Measurements from ENCODE around the gene PSME3.
"Not testable (repeated sequence)": the region's sequence is repeated elsewhere in the genome, so short reads cannot be mapped to it uniquely, and the experiment has no call there.

Gene PSME3

DNA sequence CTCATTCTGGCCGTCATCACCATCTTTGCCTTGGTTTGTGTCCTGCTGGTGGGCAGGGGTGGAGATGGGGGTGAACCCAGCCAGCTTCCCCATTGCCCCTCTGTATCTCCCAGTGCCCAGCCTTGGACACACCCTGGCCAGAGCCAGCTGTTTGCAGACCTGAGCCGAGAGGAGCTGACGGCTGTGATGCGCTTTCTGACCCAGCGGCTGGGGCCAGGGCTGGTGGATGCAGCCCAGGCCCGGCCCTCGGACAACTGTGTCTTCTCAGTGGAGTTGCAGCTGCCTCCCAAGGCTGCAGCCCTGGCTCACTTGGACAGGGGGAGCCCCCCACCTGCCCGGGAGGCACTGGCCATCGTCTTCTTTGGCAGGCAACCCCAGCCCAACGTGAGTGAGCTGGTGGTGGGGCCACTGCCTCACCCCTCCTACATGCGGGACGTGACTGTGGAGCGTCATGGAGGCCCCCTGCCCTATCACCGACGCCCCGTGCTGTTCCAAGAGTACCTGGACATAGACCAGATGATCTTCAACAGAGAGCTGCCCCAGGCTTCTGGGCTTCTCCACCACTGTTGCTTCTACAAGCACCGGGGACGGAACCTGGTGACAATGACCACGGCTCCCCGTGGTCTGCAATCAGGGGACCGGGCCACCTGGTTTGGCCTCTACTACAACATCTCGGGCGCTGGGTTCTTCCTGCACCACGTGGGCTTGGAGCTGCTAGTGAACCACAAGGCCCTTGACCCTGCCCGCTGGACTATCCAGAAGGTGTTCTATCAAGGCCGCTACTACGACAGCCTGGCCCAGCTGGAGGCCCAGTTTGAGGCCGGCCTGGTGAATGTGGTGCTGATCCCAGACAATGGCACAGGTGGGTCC is 18.4 kb downstream of the PSME3 start:
- H3K4me3 Mint-ChIP-seq; H3K36me3 Mint-ChIP-seq (ENCODE audit: low read depth); H3K4me1 Mint-ChIP-seq (ENCODE audit: low read depth); H3K9me3 Mint-ChIP-seq; H3K27ac Mint-ChIP-seq; H3K27me3 Mint-ChIP-seq (ENCODE audit: low read depth): not testable (repeated sequence)

DNA sequence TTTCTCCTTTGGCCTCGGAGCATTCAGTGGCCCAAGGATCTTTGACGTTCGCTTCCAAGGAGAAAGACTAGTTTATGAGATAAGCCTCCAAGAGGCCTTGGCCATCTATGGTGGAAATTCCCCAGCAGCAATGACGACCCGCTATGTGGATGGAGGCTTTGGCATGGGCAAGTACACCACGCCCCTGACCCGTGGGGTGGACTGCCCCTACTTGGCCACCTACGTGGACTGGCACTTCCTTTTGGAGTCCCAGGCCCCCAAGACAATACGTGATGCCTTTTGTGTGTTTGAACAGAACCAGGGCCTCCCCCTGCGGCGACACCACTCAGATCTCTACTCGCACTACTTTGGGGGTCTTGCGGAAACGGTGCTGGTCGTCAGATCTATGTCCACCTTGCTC is 19.2 kb downstream of the PSME3 start:
- Mint-ChIP-seq H3K4me3 (no peak overlapping the region), H3K36me3 (ENCODE audit: low read depth) (no peaks in the 10 kb centered on the region), H3K27ac (no peak overlapping the region), H3K9me3 (no peaks in the 10 kb centered on the region), H3K27me3 (ENCODE audit: low read depth) (no peaks in the 10 kb centered on the region), H3K4me1 (ENCODE audit: low read depth) (no peaks in the 10 kb centered on the region)

DNA sequence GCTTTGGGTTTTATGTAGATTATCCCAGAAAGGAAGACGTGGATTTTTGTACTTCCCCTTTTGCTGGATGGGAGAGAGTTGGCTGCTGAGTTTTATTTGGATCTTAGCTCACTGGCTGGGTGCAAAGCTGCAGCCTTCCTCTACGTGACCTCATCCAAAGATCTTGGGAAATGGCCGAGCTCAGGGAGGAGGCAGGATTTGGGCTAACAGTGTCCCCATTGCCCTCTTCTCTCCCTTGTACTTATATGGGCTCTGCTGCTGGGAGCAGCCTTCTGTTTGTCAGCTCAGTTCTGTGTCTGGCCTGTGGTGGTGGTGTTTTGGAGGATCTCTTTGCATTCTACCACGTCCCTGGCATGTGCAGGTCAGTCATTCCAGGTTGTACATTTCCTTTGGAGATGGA is 19.8 kb downstream of the PSME3 start:
- Mint-ChIP-seq H3K27ac (peak overlapping the region; percentile 32), H3K9me3 (no peaks in the 10 kb centered on the region), H3K27me3 (ENCODE audit: low read depth) (no peaks in the 10 kb centered on the region), H3K36me3 (ENCODE audit: low read depth) (no peaks in the 10 kb centered on the region), H3K4me3 (no peak overlapping the region), H3K4me1 (ENCODE audit: low read depth) (no peaks in the 10 kb centered on the region)

DNA sequence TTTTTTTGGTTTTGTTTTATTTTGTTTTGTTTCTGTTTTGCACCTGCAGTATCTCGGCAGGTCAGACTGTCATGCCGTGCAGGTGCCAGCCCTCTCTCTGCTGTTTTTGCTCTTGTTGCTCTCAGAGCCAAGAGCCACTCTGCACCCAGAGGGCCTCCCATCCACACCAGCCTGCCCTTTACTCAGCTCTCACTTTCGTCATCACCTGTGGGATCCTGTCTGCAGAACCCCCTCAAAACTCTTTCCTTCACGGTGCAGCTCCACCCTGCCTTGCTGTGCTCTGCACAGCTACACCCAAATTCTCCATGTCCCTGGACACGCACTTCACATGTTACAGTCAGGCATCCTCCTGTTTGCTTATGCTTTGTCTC is 20.4 kb downstream of the PSME3 start:
- Mint-ChIP-seq H3K36me3 (ENCODE audit: low read depth) (no peaks in the 10 kb centered on the region), H3K4me1 (ENCODE audit: low read depth) (no peaks in the 10 kb centered on the region), H3K27ac (no peak overlapping the region), H3K4me3 (no peak overlapping the region), H3K27me3 (ENCODE audit: low read depth) (no peaks in the 10 kb centered on the region), H3K9me3 (no peaks in the 10 kb centered on the region)

DNA sequence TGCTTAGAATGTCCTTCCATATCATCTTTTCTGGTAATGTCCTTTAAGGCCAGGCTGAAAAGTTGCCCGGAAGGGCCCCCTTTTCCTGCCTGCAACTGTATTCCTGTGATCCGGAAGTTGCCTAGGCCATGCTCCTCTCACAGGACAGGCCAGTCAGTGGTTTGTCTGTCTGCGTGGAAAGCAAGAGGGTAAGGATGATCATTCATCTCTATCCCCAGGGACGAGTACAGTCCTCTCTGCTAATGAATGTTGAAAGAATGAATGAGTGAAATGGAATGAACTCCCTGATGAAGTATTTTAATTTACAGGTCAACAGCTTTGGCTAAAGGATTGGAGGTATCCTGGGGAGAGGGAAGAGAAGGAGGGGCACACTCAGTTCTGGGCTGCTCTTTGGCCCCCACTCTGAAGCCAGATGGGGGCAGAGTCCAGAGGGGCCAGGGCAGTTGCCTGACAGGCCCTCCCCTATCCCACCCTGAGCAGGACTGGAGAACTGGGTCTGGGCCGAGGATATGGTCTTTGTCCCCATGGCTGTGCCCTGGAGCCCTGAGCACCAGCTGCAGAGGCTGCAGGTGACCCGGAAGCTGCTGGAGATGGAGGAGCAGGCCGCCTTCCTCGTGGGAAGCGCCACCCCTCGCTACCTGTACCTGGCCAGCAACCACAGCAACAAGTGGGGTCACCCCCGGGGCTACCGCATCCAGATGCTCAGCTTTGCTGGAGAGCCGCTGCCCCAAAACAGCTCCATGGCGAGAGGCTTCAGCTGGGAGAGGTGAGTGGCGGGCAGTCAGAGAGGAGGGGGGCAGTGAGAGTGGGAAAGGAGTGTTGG is 21.0 kb downstream of the PSME3 start:
- Mint-ChIP-seq H3K27ac (no peak overlapping the region), H3K4me1 (ENCODE audit: low read depth) (no peaks in the 10 kb centered on the region), H3K27me3 (ENCODE audit: low read depth) (no peaks in the 10 kb centered on the region), H3K9me3 (no peaks in the 10 kb centered on the region), H3K4me3 (no peak overlapping the region), H3K36me3 (ENCODE audit: low read depth) (no peaks in the 10 kb centered on the region)

DNA sequence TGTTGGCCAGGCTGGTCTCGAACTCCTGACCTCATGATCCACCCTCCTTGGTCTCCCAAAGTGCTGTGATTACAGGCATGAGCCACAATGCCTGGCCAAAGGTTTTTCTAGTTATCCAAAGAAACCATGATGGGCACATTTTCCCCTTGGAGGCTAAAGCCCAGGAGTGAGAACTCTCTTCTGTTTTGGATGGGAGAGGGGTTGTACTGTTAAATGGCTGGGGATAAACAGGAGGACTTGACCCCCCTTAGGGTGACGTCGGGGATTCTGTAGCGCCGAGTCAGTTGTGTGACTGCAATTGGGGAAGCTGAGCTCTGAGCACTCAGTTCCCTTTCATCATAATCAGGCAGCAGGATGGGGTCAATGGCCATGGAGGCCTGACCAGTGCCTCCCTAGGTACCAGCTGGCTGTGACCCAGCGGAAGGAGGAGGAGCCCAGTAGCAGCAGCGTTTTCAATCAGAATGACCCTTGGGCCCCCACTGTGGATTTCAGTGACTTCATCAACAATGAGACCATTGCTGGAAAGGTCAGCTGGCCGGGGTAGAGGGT is 21.9 kb downstream of the PSME3 start:
- no peaks in the 10 kb centered on the region for H3K27me3 Mint-ChIP-seq (ENCODE audit: low read depth)
- H3K9me3 Mint-ChIP-seq, result no peaks in the 10 kb centered on the region
- H3K27ac Mint-ChIP-seq, result no peak overlapping the region
- no peaks in the 10 kb centered on the region for H3K4me1 Mint-ChIP-seq (ENCODE audit: low read depth)
- no peaks in the 10 kb centered on the region for H3K36me3 Mint-ChIP-seq (ENCODE audit: low read depth)
- H3K4me3 Mint-ChIP-seq, result no peak overlapping the region

DNA sequence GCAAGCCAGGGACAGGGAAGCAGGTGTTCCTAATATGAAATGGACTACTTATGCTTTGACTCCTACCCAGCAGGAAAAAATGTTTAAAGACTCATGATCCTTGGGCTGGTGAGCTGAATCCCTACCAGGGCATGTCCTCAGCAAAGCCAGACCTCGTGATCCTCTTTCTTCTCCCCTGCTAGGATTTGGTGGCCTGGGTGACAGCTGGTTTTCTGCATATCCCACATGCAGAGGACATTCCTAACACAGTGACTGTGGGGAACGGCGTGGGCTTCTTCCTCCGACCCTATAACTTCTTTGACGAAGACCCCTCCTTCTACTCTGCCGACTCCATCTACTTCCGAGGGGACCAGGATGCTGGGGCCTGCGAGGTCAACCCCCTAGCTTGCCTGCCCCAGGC is 22.9 kb downstream of the PSME3 start:
- H3K27ac Mint-ChIP-seq; H3K4me1 Mint-ChIP-seq (ENCODE audit: low read depth); H3K27me3 Mint-ChIP-seq (ENCODE audit: low read depth); H3K36me3 Mint-ChIP-seq (ENCODE audit: low read depth); H3K4me3 Mint-ChIP-seq; H3K9me3 Mint-ChIP-seq: not testable (repeated sequence)

DNA sequence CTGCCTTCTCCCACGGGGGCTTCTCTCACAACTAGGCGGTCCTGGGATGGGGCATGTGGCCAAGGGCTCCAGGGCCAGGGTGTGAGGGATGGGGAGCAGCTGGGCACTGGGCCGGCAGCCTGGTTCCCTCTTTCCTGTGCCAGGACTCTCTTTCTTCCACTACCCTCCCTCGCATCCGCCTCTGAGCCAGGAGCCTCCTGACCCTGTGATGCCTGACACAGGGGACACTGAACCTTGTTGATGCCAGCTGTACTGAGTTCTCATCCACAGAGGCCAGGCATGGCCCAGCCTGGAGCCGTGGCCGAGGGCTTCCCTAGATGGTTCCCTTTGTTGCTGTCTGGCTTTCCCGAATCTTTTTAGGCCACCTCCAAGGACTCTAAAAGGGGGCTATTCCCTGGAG is 23.3 kb downstream of the PSME3 start:
- not testable (repeated sequence) for H3K36me3 Mint-ChIP-seq (ENCODE audit: low read depth); H3K4me1 Mint-ChIP-seq (ENCODE audit: low read depth); H3K9me3 Mint-ChIP-seq; H3K27me3 Mint-ChIP-seq (ENCODE audit: low read depth); H3K27ac Mint-ChIP-seq; H3K4me3 Mint-ChIP-seq

DNA sequence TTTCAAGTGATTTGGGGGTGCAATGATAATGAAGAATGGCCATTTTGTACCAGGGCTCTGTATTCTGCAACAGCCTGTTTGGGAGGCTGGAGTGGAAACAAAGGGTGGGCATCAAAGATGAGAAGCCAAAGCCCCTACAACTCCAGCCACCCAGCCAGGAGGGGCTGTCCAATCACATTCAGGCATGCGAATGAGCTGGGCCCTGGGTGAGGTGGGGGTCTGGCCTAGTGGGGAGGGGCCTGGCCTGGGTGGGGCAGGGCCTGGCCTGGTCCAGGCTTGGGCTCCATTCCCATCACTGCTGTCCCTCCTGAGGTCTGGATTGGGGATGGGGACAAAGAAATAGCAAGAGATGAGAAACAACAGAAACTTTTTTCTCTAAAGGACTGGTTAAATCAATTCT is 24.2 kb downstream of the PSME3 start:
- Mint-ChIP-seq H3K27ac (no peak overlapping the region), H3K9me3 (no peaks in the 10 kb centered on the region), H3K4me3 (no peak overlapping the region), H3K4me1 (ENCODE audit: low read depth) (no peaks in the 10 kb centered on the region), H3K27me3 (ENCODE audit: low read depth) (no peaks in the 10 kb centered on the region), H3K36me3 (ENCODE audit: low read depth) (no peaks in the 10 kb centered on the region)

DNA sequence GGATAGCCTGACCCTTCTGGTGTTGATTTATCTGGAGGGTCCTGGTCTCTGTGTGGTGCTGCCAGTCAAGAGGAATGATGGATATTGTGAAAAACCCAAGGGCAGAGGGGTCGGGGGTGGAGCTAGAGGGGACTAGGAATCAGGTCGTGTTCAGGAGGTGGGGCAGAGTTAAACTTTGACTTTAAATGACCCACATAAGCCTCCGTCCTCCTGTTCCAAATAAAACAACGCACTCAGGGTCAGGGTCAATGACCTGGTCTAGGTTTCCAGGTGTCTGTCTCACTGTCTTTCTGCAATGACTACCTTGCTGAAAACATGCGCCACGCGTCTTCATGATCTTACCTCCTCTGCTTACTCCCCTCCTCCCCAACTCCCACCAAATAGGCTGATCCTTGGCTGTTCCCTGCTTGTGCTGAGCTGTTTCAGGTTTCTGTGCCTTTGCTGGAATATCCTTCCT is 32.5 kb downstream of the PSME3 start:
- Mint-ChIP-seq H3K36me3 (ENCODE audit: low read depth) (no peaks in the 10 kb centered on the region), H3K4me3 (no peak overlapping the region), H3K9me3 (no peaks in the 10 kb centered on the region), H3K27me3 (ENCODE audit: low read depth) (no peaks in the 10 kb centered on the region), H3K27ac (no peak overlapping the region), H3K4me1 (ENCODE audit: low read depth) (no peaks in the 10 kb centered on the region)

DNA sequence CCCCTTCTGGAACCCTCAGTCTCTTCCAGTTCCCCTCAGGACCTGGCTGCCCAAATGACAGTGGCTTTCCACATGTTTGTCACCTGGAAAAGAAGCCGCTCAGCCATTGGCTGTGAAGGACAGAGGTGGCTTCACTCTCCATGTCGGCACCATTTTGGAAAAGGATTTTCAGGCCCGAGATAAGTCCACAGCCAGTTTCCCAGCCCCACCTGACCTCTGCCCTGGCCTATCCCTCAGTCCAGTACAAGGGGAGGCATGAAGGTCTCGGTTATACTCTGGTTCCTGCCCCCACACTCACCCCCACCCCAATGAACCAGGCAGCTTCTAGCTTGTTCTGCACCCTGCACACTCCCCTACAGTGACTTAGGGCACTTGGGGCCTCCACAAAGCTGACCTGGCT is 33.0 kb downstream of the PSME3 start:
- Mint-ChIP-seq H3K4me1 (ENCODE audit: low read depth) (no peaks in the 10 kb centered on the region), H3K4me3 (no peak overlapping the region), H3K27me3 (ENCODE audit: low read depth) (no peaks in the 10 kb centered on the region), H3K36me3 (ENCODE audit: low read depth) (no peaks in the 10 kb centered on the region), H3K9me3 (no peaks in the 10 kb centered on the region), H3K27ac (no peak overlapping the region)

DNA sequence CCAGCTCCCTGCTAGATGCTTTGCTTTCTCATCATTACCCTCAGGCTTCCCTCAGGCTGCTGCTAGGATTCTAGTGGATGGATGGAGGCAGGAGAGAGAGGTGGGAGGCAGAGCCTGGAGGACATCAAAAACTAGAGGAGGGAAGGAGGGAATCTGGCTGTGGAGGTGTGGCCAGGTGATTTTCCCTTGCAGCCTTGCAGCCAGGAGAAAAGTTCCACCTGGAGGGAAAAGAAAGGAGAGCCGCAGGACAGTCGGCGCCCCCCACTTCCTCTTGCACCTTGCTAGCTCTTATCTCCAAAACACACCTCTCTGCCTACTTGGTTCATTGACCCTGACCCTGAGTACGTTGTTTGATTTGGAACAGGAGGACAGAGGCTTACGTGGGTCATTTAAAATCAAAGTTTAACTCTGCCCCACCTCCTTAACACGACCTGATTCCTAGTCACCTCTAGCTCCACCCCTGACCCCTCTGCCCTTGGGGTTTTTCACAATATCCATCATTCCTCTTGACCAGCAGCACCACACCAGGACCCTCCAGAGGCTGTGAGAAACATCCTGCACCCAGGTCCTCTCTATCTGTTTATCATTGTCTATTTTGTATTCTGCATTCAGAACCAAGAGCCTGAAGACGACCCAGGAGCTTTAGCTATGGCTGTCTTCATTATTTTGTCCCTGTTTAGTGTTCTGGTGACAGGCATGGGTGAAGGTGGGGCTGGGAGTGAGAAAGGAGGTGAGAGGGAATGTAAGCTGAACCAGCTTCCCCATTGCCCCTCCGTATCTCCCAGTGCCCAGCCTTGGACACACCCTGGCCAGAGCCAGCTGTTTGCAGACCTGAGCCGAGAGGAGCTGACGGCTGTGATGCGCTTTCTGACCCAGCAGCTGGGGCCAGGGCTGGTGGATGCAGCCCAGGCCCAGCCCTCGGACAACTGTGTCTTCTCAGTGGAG is 33.7 kb downstream of the PSME3 start:
- Mint-ChIP-seq H3K27ac (no peak overlapping the region), H3K4me1 (ENCODE audit: low read depth) (no peaks in the 10 kb centered on the region), H3K36me3 (ENCODE audit: low read depth) (no peaks in the 10 kb centered on the region), H3K27me3 (ENCODE audit: low read depth) (no peaks in the 10 kb centered on the region), H3K9me3 (no peaks in the 10 kb centered on the region), H3K4me3 (no peak overlapping the region)

DNA sequence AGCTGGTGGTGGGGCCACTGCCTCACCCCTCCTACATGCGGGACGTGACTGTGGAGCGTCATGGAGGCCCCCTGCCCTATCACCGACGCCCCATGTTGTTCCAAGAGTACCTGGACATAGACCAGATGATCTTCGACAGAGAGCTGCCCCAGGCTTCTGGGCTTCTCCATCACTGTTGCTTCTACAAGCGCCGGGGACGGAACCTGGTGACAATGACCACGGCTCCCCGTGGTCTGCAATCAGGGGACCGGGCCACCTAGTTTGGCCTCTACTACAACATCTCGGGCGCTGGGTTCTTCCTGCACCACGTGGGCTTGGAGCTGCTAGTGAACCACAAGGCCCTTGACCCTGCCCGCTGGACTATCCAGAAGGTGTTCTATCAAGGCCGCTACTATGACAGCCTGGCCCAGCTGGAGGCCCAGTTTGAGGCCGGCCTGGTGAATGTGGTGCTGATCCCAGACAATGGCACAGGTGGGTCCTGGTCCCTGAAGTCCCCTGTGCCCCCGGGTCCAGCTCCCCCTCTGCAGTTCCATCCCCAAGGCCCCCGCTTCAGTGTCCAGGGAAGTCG is 34.6 kb downstream of the PSME3 start:
- not testable (repeated sequence) for H3K27ac Mint-ChIP-seq; H3K36me3 Mint-ChIP-seq (ENCODE audit: low read depth); H3K4me1 Mint-ChIP-seq (ENCODE audit: low read depth); H3K27me3 Mint-ChIP-seq (ENCODE audit: low read depth); H3K4me3 Mint-ChIP-seq; H3K9me3 Mint-ChIP-seq

DNA sequence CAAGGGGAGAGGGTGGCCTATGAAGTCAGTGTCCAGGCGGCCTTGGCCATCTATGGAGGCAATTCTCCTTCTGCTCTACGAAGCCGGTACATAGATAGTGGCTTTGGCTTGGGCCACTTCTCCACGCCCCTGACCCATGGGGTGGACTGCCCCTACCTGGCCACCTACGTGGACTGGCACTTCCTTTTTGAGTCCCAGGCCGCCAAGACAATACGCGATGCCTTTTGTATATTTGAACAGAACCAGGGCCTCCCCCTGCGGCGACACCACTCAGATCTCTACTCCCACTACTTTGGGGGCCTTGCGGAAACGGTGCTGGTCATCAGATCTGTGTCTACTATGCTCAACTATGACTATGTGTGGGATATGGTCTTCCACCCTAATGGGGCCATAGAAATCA is 35.1 kb downstream of the PSME3 start:
- H3K4me1 Mint-ChIP-seq (ENCODE audit: low read depth), result no peaks in the 10 kb centered on the region
- H3K9me3 Mint-ChIP-seq, result no peaks in the 10 kb centered on the region
- H3K27ac Mint-ChIP-seq, result no peak overlapping the region
- H3K4me3 Mint-ChIP-seq, result no peak overlapping the region
- H3K27me3 Mint-ChIP-seq (ENCODE audit: low read depth), result no peaks in the 10 kb centered on the region
- H3K36me3 Mint-ChIP-seq (ENCODE audit: low read depth), result no peaks in the 10 kb centered on the region

All from T-helper 1 cell treated with Interleukin-12 subunit alpha and Interleukin-12 subunit beta and Interleukin-4 antibody, amounts not matched to agents 30 μg/mL and 1 μg/mL, for 36 hours (primary cell).